Measurements from ENCODE around the gene TMEM94.

DNA sequence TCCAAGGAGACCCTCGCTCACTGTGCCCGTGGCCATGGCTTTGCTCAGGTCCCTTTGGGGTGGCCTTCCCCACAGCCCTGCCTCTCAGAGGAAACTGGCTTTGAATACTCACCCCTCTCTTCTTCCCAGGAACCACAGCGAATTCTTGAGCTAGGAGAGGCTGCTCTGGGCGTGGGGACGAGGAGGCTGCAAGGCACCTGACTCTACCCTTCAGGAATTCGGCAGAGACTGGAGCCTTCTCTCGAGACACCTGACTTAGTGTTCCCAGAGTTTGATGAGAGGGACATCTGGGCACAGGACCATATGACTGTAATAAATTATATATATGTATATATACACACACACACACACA lies 75.3 kb downstream of the TMEM94 start:
- no peak for TF ChIP-seq POLR2A (IDR thresholded peaks at IDR 0.05)
- no peak for TF ChIP-seq CTCF (IDR thresholded peaks at IDR 0.05 in 4 of 5, conservative IDR thresholded peaks at IDR 0.05 in 1 of 5)
